NCI-H1436 (cell line): ENCODE measurements around the gene SPAG8.

Experiments used
- DNase-seq: peaks from one replicate; lab custom pipeline; 2025; lab: John Stamatoyannopoulos, UW

Gene SPAG8

DNA sequence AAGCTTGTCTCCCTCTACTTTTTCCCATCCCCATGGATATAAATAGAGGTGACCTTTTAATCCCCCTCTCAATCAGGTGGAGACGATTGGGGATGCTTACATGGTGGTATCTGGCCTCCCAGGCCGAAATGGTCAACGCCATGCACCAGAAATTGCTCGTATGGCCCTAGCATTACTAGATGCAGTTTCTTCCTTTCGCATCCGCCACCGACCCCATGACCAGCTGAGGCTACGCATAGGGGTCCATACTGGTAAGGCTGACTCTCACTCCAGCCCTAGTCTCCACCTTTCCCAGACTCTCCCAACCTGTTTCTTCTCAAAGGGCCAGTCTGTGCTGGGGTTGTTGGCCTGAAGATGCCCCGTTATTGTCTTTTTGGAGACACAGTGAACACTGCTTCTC lies 3.6 kb downstream of the SPAG8 start:
- DNase-seq = no peak

DNA sequence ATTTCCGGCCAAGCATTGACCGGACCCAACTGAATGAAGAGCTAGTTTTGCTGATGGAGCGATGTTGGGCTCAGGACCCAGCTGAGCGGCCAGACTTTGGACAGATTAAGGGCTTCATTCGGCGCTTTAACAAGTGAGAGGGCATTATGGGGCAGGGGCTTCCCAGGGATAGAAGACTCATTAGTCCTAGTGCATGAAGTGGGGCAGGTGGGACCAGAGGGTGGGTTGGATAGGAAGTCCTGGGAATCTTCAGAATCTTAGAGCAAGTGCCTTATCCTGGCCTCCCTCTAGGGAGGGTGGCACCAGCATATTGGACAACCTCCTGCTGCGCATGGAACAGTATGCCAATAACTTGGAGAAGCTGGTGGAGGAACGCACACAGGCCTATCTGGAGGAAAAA lies 6.0 kb downstream of the SPAG8 start:
- DNase-seq = no peak

DNA sequence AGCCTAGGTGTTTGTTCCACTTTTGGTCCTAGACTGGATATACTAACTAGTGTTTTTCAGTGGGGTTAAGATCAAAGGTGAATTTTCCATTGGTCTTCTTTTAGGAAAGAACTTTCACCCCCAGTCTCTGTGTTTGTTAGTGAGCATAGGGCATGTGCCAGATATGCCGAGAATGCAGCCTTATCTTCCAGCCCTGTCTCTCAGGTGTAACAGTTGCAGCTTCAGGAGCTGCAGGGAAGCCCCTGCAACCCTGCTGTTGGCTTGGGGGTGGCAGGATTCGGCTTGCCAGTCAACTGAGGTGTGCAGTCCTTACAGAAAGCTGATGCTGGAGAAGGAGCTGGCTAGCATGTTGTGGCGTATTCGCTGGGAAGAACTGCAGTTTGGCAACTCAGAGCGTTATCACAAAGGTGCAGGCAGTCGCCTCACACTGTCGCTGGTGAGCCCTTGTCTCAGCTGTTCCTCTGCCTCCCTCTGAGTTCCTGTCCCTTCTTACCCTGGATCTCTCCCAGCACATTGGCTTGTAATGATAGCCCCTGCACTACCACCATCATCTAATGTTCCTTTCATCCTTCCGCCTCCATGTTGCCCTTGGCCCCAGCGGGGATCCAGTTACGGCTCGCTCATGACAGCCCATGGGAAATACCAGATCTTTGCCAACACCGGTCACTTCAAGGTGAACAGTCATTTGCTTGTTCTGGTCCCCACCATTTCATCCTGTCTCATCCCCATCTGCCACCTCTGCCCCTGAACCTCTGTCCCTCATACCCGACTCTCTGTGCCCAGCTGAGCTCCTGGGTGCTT lies 10.5 kb downstream of the SPAG8 start:
- no peak for DNase-seq

DNA sequence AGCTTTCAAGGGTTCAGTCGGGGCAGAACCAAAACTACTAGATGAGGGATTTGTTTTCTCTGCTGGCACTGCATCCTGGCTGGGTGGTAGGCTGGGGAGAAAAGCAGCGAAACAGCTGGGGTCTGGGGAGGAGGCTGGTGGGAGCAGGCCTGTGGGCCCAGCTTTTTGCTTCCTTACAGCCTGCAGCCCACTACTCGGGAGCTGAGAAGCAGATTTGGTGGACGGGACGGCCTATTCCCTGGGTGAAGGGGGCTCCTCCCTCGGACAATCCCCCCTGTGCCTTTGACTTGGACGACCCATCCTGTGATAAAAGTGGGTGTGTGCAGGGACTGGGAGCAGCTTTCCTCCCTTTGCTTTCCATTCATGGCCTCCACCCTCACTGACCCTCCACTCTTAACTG lies 11.5 kb downstream of the SPAG8 start:
- DNase-seq = no peak

DNA sequence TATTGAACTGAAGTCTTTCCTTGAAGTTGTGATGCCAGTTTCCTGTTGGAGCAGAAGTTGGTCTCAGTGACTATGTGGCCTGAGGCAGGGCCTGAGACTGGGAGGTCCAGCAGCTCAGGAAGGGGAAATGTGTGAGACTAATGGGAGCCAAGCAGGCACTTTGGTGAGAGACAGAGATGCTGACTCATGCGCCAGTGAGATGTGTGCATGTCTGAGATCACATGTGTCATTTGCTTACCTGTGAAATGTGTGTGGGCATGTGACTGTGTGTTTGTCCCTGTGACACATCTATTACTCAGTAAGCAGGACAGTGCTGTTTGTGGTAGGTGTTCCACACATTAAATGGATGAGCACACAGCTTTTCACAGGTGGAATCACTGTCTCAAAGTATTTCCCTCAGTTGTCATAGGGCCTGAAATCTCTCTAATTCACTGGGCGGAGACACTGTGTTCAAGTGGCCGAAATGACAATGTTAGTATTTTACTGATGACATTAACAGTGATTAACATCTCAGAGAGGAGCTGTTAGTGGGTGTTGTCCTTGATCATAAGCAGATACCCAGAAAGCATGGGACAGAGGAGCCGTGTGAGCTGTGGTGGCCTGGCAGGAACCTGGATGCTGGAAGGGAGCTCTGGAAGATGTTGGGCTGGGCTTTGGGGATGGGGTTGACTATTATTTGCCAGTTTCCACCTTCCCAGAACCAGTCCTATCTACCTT lies 13.2 kb downstream of the SPAG8 start:
- DNase-seq = no peak

DNA sequence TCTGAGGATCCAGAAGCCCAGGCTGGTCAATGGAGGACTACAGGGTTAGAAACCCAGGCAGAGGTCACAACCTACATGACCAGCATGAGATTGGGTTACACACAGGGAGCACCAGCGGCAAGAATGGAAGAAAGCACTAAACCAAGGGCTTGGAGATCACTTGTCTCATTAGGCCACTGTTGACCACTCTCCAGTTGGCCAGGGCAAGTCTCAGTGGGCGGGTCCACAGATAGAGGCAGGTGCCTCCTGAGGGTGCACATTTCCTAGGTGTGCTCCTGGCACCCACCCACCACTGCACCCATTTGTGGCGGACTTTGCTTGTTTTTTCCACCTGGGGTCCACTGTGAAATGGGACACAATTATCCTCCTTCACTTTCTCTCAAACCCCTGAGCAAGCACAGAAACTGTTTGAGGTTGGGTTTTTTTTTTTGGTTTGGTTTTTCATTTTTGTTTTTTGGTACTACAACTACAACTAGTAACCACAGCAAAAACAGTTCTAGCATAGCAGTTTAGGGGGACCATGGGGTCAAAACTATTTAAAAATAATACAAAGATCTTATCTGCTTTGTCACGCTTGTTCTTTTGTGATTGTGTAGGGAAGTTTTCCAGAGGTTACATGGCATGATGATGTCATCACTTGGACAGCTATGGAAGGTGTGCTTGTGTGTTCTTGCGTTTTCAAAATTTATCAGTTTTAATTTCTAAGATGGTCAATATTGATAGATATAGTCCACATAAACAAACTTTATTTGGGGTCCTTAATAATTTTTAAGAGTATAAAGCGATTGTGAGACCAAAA lies 14.6 kb downstream of the SPAG8 start:
- DNase-seq = no peak

DNA sequence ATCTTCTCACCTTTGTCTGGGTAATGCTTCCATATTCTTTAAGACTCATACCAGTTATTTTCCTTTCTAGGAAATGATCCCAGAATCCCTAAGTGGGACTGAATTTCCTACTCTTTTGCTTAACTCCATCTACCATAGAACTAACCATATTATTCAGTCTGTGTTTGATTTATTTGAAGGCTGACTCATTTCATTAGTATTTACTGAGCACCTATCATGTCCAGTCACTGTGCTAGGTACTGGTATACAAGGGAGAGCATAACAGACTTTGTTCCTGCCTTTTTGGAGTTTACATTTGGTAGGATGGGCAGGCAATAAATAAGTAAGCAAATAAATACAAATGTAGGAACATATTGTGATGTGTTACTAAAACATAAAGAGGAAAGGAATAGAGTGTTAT lies 16.4 kb downstream of the SPAG8 start:
- no peak for DNase-seq

DNA sequence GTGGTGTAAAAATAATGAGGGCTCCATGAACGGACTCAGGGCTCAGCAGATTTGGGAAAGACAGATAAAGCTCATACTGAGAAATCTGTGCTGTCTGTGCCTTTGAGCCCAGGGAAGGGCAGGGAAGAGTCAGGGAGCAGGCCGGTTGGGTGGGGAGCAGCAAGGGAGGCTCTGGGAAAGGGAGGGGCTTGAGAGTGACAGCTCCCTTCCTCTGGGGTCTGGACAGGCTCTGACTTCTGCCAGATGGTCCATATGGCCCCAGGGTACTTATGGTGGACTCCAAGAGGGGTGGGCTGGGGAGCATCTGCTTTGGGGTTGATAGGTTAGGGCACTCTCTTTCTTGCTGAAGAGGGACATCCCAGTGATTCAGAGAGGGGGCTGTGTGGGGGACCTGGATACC lies 18.6 kb downstream of the SPAG8 start:
- DNase-seq = no peak

DNA sequence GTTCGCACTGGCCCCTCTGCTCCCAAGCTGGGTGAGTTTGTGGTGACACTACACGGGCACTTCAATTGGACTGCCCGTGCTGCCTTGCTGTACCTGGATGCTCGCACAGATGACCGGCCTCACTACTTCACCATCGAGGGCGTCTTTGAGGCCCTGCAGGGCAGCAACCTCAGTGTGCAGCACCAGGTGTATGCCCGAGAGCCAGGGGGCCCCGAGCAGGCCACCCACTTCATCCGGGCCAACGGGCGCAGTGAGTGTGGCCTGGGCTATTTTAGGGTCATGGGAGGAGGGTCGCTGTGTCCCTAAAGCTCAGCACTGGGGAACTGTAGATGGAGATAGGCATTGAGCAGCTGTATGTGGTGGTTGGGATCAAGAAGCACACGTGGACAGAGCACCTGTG lies 19.2 kb downstream of the SPAG8 start:
- DNase-seq = no peak

DNA sequence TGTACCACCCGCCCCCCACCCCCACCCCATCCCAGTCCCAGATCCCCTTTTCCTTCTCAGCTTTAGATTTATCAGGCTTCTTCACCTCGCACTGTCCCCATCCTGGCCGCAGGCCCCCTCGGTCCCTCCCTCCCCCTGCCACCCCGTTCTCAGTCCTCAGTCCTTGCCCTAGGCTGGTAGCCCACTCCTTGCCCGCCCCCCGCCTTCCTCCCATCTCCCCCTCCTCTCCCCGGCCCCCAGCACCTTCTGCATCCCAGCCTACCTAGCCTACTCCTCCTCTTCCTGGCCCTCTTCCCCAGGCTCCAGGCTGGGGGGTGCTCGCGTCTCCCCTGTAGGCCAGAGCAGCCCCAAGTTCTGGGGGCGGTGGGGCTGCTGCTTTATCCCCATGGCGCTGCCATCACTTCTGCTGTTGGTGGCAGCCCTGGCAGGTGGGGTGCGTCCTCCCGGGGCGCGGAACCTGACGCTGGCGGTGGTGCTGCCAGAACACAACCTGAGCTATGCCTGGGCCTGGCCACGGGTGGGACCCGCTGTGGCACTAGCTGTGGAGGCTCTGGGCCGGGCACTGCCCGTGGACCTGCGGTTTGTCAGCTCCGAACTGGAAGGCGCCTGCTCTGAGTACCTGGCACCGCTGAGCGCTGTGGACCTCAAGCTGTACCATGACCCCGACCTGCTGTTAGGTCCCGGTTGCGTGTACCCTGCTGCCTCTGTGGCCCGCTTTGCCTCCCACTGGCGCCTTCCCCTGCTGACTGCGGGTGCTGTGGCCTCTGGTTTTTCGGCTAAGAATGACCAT lies 19.8 kb downstream of the SPAG8 start:
- DNase-seq = no peak

DNA sequence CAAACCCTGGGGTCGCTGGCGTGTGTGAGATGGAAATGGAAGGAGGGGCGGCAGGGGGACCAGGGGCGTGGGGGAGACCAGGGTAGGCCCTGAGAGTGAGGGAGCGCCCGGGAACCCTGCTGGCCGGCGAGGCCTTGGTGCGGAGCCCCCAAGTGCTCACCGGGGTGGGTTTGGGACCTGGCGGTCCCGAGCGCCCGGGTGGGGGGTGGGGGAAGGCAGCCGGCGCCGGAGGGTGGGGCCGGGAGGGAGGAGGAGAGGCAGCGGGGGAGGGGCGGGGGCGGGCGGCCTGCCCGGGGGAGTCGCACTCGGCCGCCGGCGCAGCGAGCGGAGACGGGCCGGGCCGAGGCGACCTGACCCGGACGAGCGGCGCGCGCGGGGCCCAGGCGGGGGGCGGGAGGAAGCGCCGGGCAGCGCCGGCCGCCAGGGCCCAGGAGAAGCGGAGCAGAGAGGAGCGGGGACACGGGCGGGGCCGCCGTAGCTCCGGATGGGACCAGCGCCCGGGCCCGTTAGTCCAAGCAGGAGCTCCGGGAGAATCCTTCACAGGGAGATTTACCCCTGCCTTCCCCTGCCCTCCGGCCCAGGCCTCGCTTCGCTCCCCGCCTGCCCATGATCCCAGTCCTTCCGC lies 20.7 kb downstream of the SPAG8 start, which contains the start of gene NPR2:
Gene NPR2, plus strand, starts transcription at position 295 of the 625 bp plus-strand sequence. CDS start 818 bp downstream, outside the sequence.
- no peak for DNase-seq

DNA sequence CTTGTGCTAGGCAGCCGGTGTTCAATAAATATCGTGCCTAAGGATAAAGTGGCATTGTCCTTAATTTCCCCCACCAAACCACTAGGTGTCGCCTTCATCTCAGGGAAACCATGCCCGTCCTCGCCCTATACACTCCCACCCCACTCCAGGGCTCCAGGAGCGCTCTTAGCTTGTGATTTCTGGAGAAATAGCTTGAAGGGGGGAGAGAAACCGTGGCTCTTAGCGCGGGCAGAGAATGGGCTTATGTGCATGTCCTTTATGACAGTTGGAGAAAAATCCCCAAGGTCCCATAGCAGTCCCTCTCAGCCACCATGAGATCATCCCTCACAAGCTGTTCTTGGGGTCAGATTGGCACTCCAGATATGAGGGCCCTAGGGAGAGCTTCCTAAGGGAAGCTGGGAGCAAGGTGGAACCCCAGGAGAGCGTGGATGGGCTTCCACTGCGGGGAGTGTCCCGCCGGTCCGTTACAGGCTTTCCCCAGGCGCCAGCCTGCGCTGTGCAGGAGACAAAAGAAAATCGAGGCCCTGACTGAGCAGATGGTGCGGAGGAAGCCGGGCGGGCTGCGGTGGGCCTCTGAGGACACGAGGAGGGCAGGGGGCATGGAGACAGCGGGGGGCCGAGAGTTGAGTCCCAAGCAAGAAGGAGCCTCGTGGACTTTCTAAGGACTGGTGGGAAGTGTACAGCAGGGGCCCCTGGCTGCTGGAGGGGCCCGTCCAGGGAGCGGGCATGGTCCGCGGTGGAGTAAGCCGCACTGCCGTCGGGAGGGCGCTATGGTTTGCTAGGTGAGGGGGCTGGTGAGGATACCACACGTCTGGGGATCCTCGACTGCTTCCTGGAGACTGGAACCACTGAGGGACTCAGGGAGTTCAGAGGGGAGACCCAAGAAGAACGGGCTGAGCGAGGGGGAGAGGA lies 21.4 kb downstream of the SPAG8 start:
- peak; percentile 71 for DNase-seq

DNA sequence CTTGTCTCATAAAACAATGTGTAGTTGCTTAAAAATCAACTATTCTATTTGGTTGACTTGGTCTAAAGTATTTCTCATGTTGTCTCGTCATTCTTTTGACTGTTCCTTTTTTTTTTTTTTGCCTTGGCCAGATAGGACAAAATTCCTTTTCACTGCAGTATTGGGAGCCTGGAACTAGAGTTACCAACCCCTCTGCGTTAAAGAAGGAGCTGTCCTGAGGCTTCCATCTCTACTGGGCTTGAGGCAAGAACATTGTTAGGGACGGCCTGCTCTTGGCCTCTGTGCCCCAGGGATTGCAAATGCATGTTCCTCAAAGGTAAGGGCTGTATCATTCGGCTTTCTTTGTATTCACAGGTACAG lies 22.1 kb downstream of the SPAG8 start:
- DNase-seq = no peak

DNA sequence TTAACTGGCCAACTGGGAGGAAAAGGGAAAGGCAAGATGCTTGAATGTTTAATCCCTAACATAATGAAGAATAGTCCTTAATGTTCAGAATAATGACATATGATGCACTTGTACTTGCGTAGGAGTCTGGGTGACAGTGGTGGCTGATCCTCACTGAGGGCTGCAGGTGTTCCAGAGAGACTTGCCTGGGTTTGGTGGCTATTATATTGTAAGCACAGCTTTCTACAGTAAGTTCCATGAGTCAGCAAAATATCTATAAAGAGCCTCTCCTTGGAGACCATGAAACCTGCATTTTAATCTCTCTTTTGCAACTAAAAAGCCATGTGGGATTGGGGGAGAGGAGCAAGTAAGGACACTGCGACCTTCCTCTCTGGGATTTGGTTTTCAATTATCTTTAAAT lies 22.5 kb downstream of the SPAG8 start:
- DNase-seq = no peak

DNA sequence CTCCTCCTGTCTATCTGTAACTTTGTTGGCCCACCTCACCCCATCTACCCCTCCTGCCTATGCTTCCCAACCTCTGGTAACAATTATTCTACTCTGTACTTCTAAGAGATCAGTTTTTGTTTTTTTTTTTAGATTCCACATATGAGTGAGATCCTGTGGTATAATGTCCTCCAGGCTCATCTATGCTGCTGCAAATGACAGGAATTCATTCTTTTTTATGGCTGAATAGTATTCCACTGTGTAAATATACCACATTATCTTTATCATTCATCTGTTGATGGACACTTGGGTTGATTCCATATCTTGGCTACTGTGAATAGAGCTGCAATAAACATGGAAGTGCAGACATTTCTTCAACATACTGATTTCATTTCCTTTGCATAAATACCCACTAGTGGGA lies 28.6 kb downstream of the SPAG8 start:
- DNase-seq = no peak

DNA sequence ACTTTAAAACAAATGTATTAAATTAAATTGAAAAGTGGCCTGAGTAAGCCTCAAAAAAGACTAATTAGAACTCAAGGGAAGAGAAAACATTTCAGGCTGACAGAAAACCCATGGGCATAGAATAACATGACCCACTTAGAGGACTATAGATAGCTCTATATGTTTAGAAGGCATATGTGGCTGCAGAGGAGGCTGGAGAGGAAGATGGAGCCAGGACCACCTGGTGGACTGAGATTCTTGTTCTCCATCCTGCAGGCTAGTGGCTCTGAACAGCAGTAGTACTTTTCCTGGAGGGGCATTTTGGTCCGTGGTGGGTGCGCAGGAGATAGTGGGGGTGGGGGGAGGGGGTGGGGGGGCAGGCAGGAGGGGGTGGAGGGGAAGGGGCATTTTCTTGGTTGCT lies 31.0 kb downstream of the SPAG8 start:
- no peak for DNase-seq

DNA sequence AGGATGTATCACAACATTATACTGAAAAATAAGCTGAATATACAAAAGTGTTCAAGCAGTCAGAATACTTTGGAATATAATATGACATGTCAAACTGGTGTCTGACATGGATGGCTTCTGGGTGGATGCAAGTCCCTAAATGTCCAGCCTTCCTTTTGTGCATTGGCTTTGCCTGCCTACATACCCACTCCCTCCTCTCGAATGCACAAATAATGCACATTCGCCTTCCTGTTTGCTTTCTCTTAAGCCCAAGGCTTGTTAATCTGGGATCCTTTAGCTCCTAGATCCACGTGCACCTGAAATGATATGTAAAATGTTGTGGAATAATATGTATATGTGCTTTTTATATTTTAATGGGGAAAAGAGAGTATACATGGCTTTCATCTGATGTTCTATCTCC lies 33.6 kb downstream of the SPAG8 start:
- no peak for DNase-seq

DNA sequence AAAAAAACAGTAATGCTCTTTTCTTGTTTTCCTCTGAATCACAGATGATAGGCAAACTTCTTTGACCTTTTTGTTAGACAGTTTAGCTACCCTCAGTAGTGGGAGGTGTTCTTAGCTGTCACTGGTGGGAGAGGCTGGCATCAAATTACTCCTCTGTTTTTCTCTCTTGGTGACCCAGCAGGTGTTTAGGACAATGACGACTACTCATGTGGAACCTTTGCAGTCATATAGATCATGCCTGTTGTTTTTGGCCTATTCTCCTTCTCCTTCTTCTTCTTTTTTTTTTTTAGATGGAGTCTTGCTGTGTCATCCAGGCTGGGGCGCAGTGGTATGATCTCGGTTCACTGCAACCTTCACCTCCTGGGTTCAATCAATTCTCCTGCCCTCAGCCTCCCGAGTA lies 36.0 kb downstream of the SPAG8 start:
- peak; percentile 82 for DNase-seq

DNA sequence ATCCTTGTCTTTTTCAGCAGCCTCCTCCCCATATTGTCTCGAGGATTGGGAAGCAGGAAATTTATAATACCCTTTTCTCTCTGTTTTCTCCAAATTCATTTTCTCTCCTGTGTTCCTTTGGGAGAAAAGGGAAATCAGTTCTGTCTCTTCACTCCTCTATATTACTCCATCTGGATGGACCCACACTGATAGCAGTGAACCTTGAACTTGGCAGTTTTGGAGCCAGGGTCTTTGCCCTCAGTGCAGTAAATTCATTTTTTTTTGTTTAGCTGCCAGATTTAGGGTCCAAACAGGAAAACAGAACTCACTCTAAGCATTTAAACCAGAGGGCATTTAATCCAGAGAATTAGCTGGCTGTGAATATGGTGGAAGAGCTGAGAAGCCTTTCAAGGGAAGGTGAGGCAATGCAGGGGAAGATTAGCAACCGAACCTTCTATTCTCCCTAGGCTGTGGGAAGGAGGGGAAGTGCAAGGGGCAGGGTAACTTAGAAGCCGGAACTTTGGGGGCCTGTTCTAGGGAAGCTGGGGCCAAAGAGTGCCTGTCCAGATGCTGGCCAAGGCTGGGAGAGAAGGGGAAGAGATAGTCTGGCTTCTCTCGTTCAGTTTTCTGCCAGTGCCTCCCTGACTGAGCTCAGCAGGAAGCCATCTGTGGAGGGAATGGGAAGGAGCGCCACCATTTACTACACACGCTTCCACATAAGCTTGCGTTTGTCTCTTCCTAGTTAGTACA lies 37.0 kb downstream of the SPAG8 start:
- DNase-seq = no peak

DNA sequence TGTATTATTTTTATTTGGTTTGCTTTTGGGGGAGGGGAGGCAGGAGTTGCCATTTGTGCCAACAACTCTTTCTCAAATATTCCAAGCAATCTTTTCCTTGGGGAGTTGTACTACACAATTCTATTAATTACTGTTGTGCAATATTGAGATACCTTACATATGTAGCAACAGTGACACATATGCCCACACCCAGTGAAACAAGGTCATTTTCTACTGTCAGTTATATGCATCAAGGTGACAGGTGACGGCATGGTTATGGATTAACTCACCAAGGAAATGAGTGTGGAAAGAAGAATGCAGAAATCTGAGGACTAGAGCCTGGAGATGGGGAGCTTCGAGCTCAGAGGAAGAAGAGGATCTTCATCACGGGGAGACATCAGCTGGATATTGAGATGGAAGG lies 40.1 kb downstream of the SPAG8 start:
- DNase-seq = no peak
